HL-60 (cell line): ENCODE data around the gene MSMO1.

ENCODE experiments used
- GABPA ChIP-seq: IDR thresholded peaks from 2 replicates; pipeline ENCODE4 v1.6.1; 2012; ENCODE audit warnings: low read depth
- POLR2AphosphoS5 ChIP-seq: IDR thresholded peaks from 2 replicates; pipeline ENCODE4 v1.6.1; 2012; ENCODE audit warnings: low read depth
- REST ChIP-seq: IDR thresholded peaks from 2 replicates; pipeline ENCODE4 v1.6.1; 2012; ENCODE audit warnings: low read depth; ENCODE audit not compliant: insufficient replicate concordance
- SPI1 ChIP-seq: IDR thresholded peaks from 2 replicates; pipeline ENCODE4 v1.6.1; 2012; ENCODE audit warnings: low read depth, mild to moderate bottlenecking, borderline replicate concordance
- TF ChIP-seq, protein P1 (sequence below): IDR thresholded peaks from one replicate; pipeline ENCODE4 v1.5.1; 2011; ENCODE audit warnings: low read length, control low read depth, inconsistent platforms; ENCODE audit not compliant: insufficient read depth

- TF ChIP-seq, protein P1, sequence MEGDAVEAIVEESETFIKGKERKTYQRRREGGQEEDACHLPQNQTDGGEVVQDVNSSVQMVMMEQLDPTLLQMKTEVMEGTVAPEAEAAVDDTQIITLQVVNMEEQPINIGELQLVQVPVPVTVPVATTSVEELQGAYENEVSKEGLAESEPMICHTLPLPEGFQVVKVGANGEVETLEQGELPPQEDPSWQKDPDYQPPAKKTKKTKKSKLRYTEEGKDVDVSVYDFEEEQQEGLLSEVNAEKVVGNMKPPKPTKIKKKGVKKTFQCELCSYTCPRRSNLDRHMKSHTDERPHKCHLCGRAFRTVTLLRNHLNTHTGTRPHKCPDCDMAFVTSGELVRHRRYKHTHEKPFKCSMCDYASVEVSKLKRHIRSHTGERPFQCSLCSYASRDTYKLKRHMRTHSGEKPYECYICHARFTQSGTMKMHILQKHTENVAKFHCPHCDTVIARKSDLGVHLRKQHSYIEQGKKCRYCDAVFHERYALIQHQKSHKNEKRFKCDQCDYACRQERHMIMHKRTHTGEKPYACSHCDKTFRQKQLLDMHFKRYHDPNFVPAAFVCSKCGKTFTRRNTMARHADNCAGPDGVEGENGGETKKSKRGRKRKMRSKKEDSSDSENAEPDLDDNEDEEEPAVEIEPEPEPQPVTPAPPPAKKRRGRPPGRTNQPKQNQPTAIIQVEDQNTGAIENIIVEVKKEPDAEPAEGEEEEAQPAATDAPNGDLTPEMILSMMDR, result no peak
- TF ChIP-seq POLR2AphosphoS5 (no peak), REST (no peak), SPI1 (no peak), GABPA (no peak)
Measured at GRCh38 chr4:165324236-165324917, 3.1 kb upstream of the MSMO1 start.
